HEK293 (cell line): ENCODE data around the gene PSME1.

ENCODE experiments used
- IKZF3 ChIP-seq: fragments of 450-650 bp; IDR thresholded peaks from 2 replicates; pipeline ENCODE4 v1.5.0; 2018; ENCODE audit warnings: missing biosample characterization, mild to moderate bottlenecking, missing genetic modification characterization, moderate library complexity
- KLF1 ChIP-seq: fragments of 450-650 bp; formaldehyde crosslinking; IDR thresholded peaks from 2 replicates; pipeline ENCODE4 v1.5.1; 2016; ENCODE audit warnings: missing biosample characterization, missing genetic modification characterization
- KLF17 ChIP-seq: fragments of 450-650 bp; formaldehyde crosslinking; IDR thresholded peaks from 2 replicates; pipeline ENCODE4 v1.5.1; 2016; ENCODE audit warnings: missing biosample characterization, missing genetic modification characterization
- KLF9 ChIP-seq: fragments of 450-650 bp; formaldehyde crosslinking; IDR thresholded peaks from 2 replicates; pipeline ENCODE4 v1.5.1; 2016; ENCODE audit warnings: missing biosample characterization, missing genetic modification characterization, low read depth
- SP2 ChIP-seq: fragments of 450-650 bp; formaldehyde crosslinking; IDR thresholded peaks from 2 replicates; pipeline ENCODE4 v1.5.1; 2016; ENCODE audit warnings: missing biosample characterization, missing genetic modification characterization
- SP3 ChIP-seq: fragments of 450-650 bp; formaldehyde crosslinking; IDR thresholded peaks from 2 replicates; pipeline ENCODE4 v1.5.1; 2016; ENCODE audit warnings: missing biosample characterization, missing genetic modification characterization
- YY2 ChIP-seq: fragments of 450-650 bp; formaldehyde crosslinking; IDR thresholded peaks from 2 replicates; pipeline ENCODE4 v1.5.1; 2016; ENCODE audit warnings: missing biosample characterization, missing genetic modification characterization
- ZBTB48 ChIP-seq: fragments of 450-650 bp; formaldehyde crosslinking; IDR thresholded peaks from 2 replicates; pipeline ENCODE4 v1.5.1; 2016; ENCODE audit warnings: missing biosample characterization, missing genetic modification characterization
- ZFHX2 ChIP-seq: fragments of 450-650 bp; formaldehyde crosslinking; conservative IDR thresholded peaks from 2 replicates; pipeline ENCODE4 v1.5.1; 2016; ENCODE audit warnings: missing biosample characterization, missing genetic modification characterization
- ZFP41 ChIP-seq: fragments of 450-650 bp; formaldehyde crosslinking; IDR thresholded peaks from 2 replicates; pipeline ENCODE4 v1.5.1; 2016; ENCODE audit warnings: missing biosample characterization, missing genetic modification characterization, borderline replicate concordance
- ZNF146 ChIP-seq: fragments of 450-650 bp; formaldehyde crosslinking; IDR thresholded peaks from 2 replicates; pipeline ENCODE4 v1.5.1; 2016; ENCODE audit warnings: missing biosample characterization, missing genetic modification characterization
- ZNF239 ChIP-seq: fragments of 450-650 bp; formaldehyde crosslinking; IDR thresholded peaks from 2 replicates; pipeline ENCODE4 v1.5.1; 2016; ENCODE audit warnings: missing biosample characterization, missing genetic modification characterization
- ZNF302 ChIP-seq: fragments of 450-650 bp; formaldehyde crosslinking; IDR thresholded peaks from 2 replicates; pipeline ENCODE4 v1.5.1; 2016; ENCODE audit warnings: missing biosample characterization, missing genetic modification characterization, low read depth
- ZNF324 ChIP-seq: fragments of 450-650 bp; formaldehyde crosslinking; IDR thresholded peaks from 2 replicates; pipeline ENCODE4 v1.5.1; 2016; ENCODE audit warnings: missing biosample characterization, missing genetic modification characterization
- ZNF341 ChIP-seq: fragments of 450-650 bp; formaldehyde crosslinking; IDR thresholded peaks from 2 replicates; pipeline ENCODE4; 2016; ENCODE audit warnings: low read depth, missing biosample characterization, missing genetic modification characterization
- ZNF366 ChIP-seq: fragments of 450-650 bp; formaldehyde crosslinking; conservative IDR thresholded peaks from 2 replicates; pipeline ENCODE4 v1.5.1; 2016; ENCODE audit warnings: missing biosample characterization, missing genetic modification characterization
- ZNF404 ChIP-seq: fragments of 450-650 bp; formaldehyde crosslinking; IDR thresholded peaks from 2 replicates; pipeline ENCODE4 v1.5.1; 2017; ENCODE audit warnings: missing biosample characterization, missing genetic modification characterization
- ZNF76 ChIP-seq: fragments of 450-650 bp; formaldehyde crosslinking; IDR thresholded peaks from 2 replicates; pipeline ENCODE4; 2016; ENCODE audit warnings: low read depth, missing biosample characterization, missing genetic modification characterization, borderline replicate concordance
- ZNF776 ChIP-seq: fragments of 450-650 bp; formaldehyde crosslinking; IDR thresholded peaks from 2 replicates; pipeline ENCODE4 v1.5.0; 2017; ENCODE audit warnings: missing biosample characterization, missing genetic modification characterization, borderline replicate concordance
- ZNF843 ChIP-seq: fragments of 450-650 bp; formaldehyde crosslinking; IDR thresholded peaks from 2 replicates; pipeline ENCODE4 v1.5.1; 2016; ENCODE audit warnings: missing biosample characterization, missing genetic modification characterization
- ZXDB ChIP-seq: fragments of 450-650 bp; formaldehyde crosslinking; IDR thresholded peaks from 2 replicates; pipeline ENCODE4 v1.5.1; 2016; ENCODE audit warnings: missing biosample characterization, missing genetic modification characterization
- TF ChIP-seq, protein P1 (sequence below): fragments of 450-650 bp; formaldehyde crosslinking; optimal IDR thresholded peaks from 2 replicates; pipeline ENCODE3; 2016; ENCODE audit warnings: missing biosample characterization, mild to moderate bottlenecking, missing genetic modification characterization
- TF ChIP-seq, protein P2 (sequence below): sonication (generic); formaldehyde crosslinking; IDR thresholded peaks from 2 replicates; pipeline ENCODE4 v1.8.1; 2022; ENCODE audit warnings: mild to moderate bottlenecking, moderate library complexity, missing genetic modification reagents
- TF ChIP-seq, protein P3 (sequence below): fragments of 450-650 bp; formaldehyde crosslinking; IDR thresholded peaks from 2 replicates; pipeline ENCODE4 v1.5.1; 2016; ENCODE audit warnings: missing biosample characterization, missing genetic modification characterization
- TF ChIP-seq, protein P4 (sequence below): fragments of 450-650 bp; formaldehyde crosslinking; IDR thresholded peaks from 2 replicates; pipeline ENCODE4 v1.5.1; 2016; ENCODE audit warnings: missing biosample characterization, missing genetic modification characterization
- TF ChIP-seq, protein P5 (sequence below): fragments of 450-650 bp; formaldehyde crosslinking; IDR thresholded peaks from 2 replicates; pipeline ENCODE4 v1.5.1; 2016; ENCODE audit warnings: missing biosample characterization, missing genetic modification characterization
- TF ChIP-seq, protein P6 (sequence below): fragments of 450-650 bp; formaldehyde crosslinking; IDR thresholded peaks from 2 replicates; pipeline ENCODE4 v1.5.1; 2016; ENCODE audit warnings: missing biosample characterization, missing genetic modification characterization

Gene PSME1

GRCh38 chr14:24093901-24094840 is 41.8 kb upstream of the PSME1 start, which contains the start of gene PCK2 (continued):
- TF ChIP-seq SP2 (tag by site-specific recombination) (peak; percentile 81), ZNF843 (tag by site-specific recombination) (0 out of 2 replicates have a peak, but pooled peaks have one; percentile 32), ZNF341 (peak; percentile 79), ZNF239 (tag by site-specific recombination) (peak; percentile 79; the same call in 1 of the 2 replicates), ZNF76 (tag by site-specific recombination) (peak; percentile 80), ZNF146 (tag by site-specific recombination) (peak; percentile 10; the same call in 1 of the 2 replicates), SP3 (peak; percentile 94), KLF17 (tag by site-specific recombination) (peak; percentile 69; the same call in 1 of the 2 replicates), KLF1 (peak; percentile 84), ZNF404 (tag by site-specific recombination) (no peak), ZFHX2 (tag by site-specific recombination) (peak; percentile 90), ZNF324 (tag by site-specific recombination) (peak; percentile 52; the same call in 1 of the 2 replicates), ZXDB (tag by site-specific recombination) (peak; percentile 78), ZNF366 (tag by site-specific recombination) (peak; percentile 96), IKZF3 (tag by site-specific recombination) (peak; percentile 84), ZBTB48 (tag by site-specific recombination) (peak; percentile 8; the same call in 1 of the 2 replicates), ZNF776 (tag by site-specific recombination) (no peak), KLF9 (tag by site-specific recombination) (peak; percentile 66), ZFP41 (no peak), YY2 (tag by site-specific recombination) (0 out of 2 replicates have a peak, but pooled peaks have one; percentile 50), ZNF302 (no peak)
- TF ChIP-seq, protein P1, sequence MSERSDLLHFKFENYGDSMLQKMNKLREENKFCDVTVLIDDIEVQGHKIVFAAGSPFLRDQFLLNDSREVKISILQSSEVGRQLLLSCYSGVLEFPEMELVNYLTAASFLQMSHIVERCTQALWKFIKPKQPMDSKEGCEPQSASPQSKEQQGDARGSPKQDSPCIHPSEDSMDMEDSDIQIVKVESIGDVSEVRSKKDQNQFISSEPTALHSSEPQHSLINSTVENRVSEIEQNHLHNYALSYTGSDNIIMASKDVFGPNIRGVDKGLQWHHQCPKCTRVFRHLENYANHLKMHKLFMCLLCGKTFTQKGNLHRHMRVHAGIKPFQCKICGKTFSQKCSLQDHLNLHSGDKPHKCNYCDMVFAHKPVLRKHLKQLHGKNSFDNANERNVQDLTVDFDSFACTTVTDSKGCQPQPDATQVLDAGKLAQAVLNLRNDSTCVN = peak; percentile 92
- TF ChIP-seq, protein P2, sequence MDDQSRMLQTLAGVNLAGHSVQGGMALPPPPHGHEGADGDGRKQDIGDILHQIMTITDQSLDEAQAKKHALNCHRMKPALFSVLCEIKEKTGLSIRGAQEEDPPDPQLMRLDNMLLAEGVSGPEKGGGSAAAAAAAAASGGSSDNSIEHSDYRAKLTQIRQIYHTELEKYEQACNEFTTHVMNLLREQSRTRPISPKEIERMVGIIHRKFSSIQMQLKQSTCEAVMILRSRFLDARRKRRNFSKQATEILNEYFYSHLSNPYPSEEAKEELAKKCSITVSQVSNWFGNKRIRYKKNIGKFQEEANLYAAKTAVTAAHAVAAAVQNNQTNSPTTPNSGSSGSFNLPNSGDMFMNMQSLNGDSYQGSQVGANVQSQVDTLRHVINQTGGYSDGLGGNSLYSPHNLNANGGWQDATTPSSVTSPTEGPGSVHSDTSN = peak; percentile 30; the same call in 1 of the 2 replicates
- TF ChIP-seq, protein P3, sequence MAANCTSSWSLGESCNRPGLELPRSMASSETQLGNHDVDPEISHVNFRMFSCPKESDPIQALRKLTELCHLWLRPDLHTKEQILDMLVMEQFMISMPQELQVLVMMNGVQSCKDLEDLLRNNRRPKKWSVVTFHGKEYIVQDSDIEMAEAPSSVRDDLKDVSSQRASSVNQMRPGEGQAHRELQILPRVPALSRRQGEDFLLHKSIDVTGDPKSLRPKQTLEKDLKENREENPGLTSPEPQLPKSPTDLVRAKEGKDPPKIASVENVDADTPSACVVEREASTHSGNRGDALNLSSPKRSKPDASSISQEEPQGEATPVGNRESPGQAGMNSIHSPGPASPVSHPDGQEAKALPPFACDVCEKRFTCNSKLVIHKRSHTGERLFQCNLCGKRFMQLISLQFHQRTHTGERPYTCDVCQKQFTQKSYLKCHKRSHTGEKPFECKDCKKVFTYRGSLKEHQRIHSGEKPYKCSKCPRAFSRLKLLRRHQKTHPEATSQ (tag by site-specific recombination) = 0 out of 2 replicates have a peak, but pooled peaks have one; percentile 62
- TF ChIP-seq, protein P4, sequence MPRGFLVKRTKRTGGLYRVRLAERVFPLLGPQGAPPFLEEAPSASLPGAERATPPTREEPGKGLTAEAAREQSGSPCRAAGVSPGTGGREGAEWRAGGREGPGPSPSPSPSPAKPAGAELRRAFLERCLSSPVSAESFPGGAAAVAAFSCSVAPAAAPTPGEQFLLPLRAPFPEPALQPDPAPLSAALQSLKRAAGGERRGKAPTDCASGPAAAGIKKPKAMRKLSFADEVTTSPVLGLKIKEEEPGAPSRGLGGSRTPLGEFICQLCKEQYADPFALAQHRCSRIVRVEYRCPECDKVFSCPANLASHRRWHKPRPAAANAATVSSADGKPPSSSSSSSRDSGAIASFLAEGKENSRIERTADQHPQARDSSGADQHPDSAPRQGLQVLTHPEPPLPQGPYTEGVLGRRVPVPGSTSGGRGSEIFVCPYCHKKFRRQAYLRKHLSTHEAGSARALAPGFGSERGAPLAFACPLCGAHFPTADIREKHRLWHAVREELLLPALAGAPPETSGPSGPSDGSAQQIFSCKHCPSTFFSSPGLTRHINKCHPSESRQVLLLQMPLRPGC (tag by site-specific recombination) = peak; percentile 14; the same call in 1 of the 2 replicates
- TF ChIP-seq, protein P5, sequence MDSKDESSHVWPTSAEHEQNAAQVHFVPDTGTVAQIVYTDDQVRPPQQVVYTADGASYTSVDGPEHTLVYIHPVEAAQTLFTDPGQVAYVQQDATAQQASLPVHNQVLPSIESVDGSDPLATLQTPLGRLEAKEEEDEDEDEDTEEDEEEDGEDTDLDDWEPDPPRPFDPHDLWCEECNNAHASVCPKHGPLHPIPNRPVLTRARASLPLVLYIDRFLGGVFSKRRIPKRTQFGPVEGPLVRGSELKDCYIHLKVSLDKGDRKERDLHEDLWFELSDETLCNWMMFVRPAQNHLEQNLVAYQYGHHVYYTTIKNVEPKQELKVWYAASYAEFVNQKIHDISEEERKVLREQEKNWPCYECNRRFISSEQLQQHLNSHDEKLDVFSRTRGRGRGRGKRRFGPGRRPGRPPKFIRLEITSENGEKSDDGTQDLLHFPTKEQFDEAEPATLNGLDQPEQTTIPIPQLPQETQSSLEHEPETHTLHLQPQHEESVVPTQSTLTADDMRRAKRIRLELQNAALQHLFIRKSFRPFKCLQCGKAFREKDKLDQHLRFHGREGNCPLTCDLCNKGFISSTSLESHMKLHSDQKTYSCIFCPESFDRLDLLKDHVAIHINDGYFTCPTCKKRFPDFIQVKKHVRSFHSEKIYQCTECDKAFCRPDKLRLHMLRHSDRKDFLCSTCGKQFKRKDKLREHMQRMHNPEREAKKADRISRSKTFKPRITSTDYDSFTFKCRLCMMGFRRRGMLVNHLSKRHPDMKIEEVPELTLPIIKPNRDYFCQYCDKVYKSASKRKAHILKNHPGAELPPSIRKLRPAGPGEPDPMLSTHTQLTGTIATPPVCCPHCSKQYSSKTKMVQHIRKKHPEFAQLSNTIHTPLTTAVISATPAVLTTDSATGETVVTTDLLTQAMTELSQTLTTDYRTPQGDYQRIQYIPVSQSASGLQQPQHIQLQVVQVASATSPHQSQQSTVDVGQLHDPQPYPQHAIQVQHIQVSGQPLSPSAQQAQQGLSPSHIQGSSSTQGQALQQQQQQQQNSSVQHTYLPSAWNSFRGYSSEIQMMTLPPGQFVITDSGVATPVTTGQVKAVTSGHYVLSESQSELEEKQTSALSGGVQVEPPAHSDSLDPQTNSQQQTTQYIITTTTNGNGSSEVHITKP (tag by site-specific recombination) = peak; percentile 26; the same call in 1 of the 2 replicates
- TF ChIP-seq, protein P6, sequence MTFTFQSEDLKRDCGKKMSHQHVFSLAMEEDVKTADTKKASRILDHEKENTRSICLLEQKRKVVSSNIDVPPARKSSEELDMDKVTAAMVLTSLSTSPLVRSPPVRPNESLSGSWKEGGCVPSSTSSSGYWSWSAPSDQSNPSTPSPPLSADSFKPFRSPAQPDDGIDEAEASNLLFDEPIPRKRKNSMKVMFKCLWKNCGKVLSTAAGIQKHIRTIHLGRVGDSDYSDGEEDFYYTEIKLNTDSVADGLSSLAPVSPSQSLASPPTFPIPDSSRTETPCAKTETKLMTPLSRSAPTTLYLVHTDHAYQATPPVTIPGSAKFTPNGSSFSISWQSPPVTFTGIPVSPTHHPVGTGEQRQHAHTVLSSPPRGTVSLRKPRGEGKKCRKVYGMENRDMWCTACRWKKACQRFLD (tag by site-specific recombination) = peak; percentile 40; the same call in 1 of the 2 replicates
